Hepatic stellate cell (primary cell): ENCODE results near the gene OR10G6.
"Not testable (repeated sequence)": the region's sequence is repeated elsewhere in the genome, so short reads cannot be mapped to it uniquely, and the experiment has no call there.

Experiments used
- DNase-seq: peaks from one replicate; pipeline ENCODE4 v3.0.0; 2011; ENCODE audit warnings: low spot score

Gene OR10G6, protein sequence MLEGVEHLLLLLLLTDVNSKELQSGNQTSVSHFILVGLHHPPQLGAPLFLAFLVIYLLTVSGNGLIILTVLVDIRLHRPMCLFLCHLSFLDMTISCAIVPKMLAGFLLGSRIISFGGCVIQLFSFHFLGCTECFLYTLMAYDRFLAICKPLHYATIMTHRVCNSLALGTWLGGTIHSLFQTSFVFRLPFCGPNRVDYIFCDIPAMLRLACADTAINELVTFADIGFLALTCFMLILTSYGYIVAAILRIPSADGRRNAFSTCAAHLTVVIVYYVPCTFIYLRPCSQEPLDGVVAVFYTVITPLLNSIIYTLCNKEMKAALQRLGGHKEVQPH

GRCh38 chr11:123995119-123995518 lies at the start of gene OR10G6:
Gene OR10G6 (minus strand): TSS chr11:123995161. CDS start chr11:123995161, 0 bp downstream.
- no peak for DNase-seq

- DNase-seq = no peak
Measured at GRCh38 chr11:124043420-124043819, 48.5 kb upstream of the OR10G6 start.

DNA sequence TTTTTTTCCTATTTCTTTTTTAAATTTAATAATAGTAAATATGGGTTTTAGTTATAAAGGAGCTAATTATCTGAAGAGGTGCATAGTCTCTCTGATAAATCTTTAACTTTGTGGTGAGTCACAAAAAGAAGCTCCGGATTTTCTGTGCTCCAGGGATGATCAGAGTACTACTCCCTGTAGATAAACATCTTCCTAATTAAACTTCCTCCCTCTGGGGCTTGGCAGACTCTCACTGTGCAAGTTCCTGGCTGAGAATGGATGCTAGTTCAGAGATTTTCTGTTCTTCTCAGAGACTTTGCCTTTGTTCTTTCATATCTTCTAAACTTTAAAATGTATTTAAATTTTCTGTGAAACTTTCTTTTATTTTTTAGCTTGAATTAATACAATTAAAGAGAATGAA lies 46.3 kb upstream of the OR10G6 start, which contains the start of gene OR10G7:
OR10G7 (minus strand) TSS at position 72 of the 400 bp plus-strand sequence. CDS start 2,324 bp downstream, outside the sequence.
- no peak for DNase-seq

GRCh38 chr11:124039557-124039956 lies 44.6 kb upstream of the OR10G6 start:
- DNase-seq = no peak

GRCh38 chr11:124036666-124037065 lies 41.7 kb upstream of the OR10G6 start:
- no peak for DNase-seq

- DNase-seq = no peak
Measured at GRCh38 chr11:124026498-124026897, 31.5 kb upstream of the OR10G6 start, which contains the start of gene OR10G8. Gene OR10G8 (plus strand): TSS chr11:124026798. CDS start chr11:124029623, 2,825 bp downstream.

- not testable (repeated sequence) for DNase-seq
Measured at GRCh38 chr11:124015837-124016236, 20.9 kb upstream of the OR10G6 start.

DNA sequence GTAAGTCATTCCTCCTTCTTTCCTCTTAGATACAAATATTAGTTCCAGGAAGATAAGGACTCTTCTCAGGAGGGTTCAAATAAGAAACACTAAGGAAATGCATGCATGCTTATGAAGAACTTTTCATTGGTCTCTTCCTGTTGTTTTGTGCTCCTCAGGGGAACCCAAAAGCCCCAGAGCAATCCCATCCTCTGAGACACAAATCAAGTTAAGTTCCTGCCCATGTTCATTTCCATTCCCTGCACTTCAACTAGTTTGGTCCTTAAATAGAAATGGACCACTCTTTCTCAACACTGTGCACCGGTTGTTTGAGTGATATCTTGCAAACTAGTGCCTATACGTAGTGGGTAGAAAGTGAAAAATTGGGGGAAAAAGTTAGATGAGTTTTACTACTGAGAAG lies 17.7 kb upstream of the OR10G6 start, which contains the start of gene OR10G4:
OR10G4 (plus strand) TSS at position 301 of the 400 bp plus-strand sequence. CDS start 2,578 bp downstream, outside the sequence.
- DNase-seq = no peak

GRCh38 chr11:123979311-123979710 lies 15.7 kb downstream of the OR10G6 start:
- no peak for DNase-seq

DNA sequence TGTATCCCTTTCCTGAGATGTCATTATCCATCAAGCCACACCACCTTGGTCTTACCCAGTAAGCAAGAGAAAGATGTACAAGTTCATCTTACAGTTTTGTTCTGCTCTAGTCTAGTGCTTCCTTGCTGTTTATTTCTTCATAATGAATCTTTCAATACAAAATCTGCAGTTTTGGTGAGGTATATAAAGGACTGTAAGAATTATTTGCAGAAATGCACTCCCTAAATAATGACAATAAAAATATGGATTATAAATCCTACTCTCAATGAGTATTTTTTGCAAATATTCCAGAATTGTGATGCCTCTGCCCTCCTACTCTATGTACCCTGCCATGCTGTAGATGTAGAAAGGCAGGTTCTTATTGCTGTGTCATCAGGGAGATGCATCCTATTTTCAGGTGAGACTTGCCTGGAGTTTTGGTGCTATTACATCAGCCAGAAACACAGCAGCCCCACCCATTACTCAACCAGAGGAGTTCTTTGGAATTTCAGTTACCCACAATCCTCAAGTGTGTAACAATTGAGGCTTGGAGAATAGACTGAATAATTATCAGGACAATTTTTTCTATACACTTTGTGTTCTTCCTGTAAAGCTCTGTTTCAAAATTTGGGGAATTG lies 17.1 kb downstream of the OR10G6 start, which contains the start of gene OR10S1:
OR10S1 (minus strand) TSS at position 51 of the 617 bp plus-strand sequence. CDS start 117 bp downstream, outside the sequence.
- DNase-seq = no peak

GRCh38 chr11:123976770-123977560 lies 18.0 kb downstream of the OR10G6 start:
- no peak for DNase-seq

DNA sequence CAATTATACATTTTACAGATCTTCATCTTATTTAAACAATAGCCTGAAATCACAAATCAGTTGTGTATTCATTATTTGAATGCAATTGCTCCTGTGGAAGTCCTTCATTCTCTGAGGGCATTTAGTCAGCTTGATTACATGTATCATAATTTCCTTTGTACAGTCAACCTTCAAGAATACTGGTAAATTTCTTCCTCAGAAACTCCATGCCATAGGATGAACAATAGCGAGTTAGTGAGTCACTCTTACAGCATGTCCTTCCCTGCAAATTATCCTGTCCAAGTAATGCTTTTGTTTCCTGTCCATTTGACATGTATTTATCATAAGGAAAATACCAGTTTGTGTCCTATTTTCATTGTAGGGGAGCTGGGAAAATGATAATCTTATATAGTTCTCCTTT lies 21.1 kb downstream of the OR10G6 start:
- no peak for DNase-seq

DNA sequence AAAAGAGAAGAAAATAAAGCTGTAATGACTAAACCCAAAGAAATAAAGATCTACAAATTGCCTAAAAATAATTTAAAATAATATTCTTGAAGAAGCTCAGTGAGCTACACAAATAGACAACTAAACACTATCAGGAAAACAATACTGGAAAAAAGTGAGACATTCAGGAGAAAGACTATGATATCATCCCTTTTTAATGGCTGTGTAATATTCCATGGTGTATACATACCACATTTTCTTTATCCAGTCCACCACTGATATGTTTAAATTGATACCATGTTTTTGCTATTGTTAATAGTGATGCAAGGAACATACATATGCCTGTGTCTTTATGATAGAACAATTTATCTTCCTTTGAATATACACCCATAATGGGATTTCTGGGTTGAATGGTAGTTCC lies 38.2 kb downstream of the OR10G6 start:
- DNase-seq = no peak

DNA sequence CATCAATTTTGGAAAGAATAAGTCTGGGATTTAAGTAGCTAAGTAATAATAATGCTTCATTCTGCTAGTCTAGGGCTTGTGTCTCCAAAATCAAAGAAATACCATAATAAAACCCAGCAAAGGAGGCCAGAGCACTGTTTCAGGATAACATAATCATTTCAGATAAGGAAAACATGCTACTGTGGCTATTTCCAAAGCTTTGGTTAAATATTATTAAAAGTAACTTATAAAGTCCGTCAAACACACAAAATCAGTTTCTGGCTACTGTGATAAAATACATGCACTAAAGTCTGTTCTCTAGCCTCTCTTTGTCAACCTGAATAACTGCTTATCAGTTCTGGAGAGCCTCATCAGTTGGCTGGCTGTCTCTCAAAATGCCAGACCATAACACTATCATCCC lies 49.8 kb downstream of the OR10G6 start:
- DNase-seq = no peak
